Measurements from ENCODE around the gene KIR2DL4.
"Not testable (repeated sequence)": the region's sequence is repeated elsewhere in the genome, so short reads cannot be mapped to it uniquely, and the experiment has no call there.

DNA sequence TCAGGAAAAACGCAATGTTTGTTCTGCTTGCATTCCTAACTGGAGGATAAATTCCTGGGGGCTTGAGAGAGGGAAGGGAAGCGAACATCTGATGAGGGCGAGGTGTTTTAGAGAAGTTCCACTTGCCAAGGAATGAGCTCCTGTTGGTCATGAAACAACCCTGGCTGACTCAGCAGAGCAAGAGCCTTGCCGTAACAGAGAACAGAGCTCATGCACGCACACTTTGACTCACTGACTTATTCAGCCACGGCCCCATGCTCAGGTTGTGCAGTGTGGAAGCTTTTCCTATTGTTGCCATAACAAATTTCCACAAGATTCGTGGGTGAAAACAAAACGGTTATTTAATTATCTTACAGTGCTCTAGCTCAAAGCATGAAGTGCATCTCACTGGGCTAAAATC, 39.8 kb downstream of the KIR2DL4 start:
- not testable (repeated sequence) for TF ChIP-seq ZNF251 (CRISPR knock-in tag; IDR thresholded peaks at IDR 0.05); RFX5 (IDR thresholded peaks at IDR 0.05; ENCODE audit: low read depth, low read length); TGIF2 (CRISPR knock-in tag; IDR thresholded peaks at IDR 0.05); ZNF232 (CRISPR knock-in tag; IDR thresholded peaks at IDR 0.05; ENCODE audit: borderline replicate concordance); EZH2 (conservative IDR thresholded peaks at IDR 0.05; ENCODE audit: low read depth, low read length); SMC3 (IDR thresholded peaks at IDR 0.05; ENCODE audit: low read length); ZNF274 (CRISPR knock-in tag; IDR thresholded peaks at IDR 0.05); ZNF724P (CRISPR knock-in tag; IDR thresholded peaks at IDR 0.05; ENCODE audit: borderline replicate concordance); ZNF3 (CRISPR knock-in tag; IDR thresholded peaks at IDR 0.05)
- TF ChIP-seq, protein P1, sequence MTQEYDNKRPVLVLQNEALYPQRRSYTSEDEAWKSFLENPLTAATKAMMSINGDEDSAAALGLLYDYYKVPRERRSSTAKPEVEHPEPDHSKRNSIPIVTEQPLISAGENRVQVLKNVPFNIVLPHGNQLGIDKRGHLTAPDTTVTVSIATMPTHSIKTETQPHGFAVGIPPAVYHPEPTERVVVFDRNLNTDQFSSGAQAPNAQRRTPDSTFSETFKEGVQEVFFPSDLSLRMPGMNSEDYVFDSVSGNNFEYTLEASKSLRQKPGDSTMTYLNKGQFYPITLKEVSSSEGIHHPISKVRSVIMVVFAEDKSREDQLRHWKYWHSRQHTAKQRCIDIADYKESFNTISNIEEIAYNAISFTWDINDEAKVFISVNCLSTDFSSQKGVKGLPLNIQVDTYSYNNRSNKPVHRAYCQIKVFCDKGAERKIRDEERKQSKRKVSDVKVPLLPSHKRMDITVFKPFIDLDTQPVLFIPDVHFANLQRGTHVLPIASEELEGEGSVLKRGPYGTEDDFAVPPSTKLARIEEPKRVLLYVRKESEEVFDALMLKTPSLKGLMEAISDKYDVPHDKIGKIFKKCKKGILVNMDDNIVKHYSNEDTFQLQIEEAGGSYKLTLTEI (CRISPR knock-in tag; conservative IDR thresholded peaks at IDR 0.05) = not testable (repeated sequence)

Data from HepG2 (cell line).